KMS-11 (cell line): ENCODE measurements around the gene PRLR.

ENCODE experiments used
- H2AFZ ChIP-seq: fragments of 200-600 bp; sonication (generic); 2 replicates; pipeline ENCODE4 v1.6.1; 2016; ENCODE audit warnings: antibody characterized with exemption, mixed run types, low read depth
- H3K27ac ChIP-seq: fragments of 200-600 bp; sonication (generic); 2 replicates; pipeline ENCODE4 v1.6.1; 2016; ENCODE audit warnings: mild to moderate bottlenecking, mixed run types
- H3K27me3 ChIP-seq: fragments of 200-600 bp; sonication (generic); 2 replicates; pipeline ENCODE4 v1.6.1; 2017; ENCODE audit warnings: mild to moderate bottlenecking, low read depth, mixed run types, moderate library complexity; ENCODE audit not compliant: insufficient read depth
- H3K36me3 ChIP-seq: fragments of 200-600 bp; sonication (generic); 2 replicates; pipeline ENCODE4 v1.6.1; 2017; ENCODE audit warnings: mild to moderate bottlenecking, mixed run types; ENCODE audit not compliant: insufficient read depth
- H3K4me1 ChIP-seq: fragments of 200-600 bp; sonication (generic); 2 replicates; pipeline ENCODE4 v1.6.1; 2016; ENCODE audit warnings: mild to moderate bottlenecking, low read depth, mixed run types; ENCODE audit not compliant: poor library complexity, severe bottlenecking
- H3K4me2 ChIP-seq: fragments of 200-600 bp; sonication (generic); 2 replicates; pipeline ENCODE4 v1.7.0; 2016; ENCODE audit warnings: mild to moderate bottlenecking, mixed run types
- H3K4me3 ChIP-seq: fragments of 200-600 bp; sonication (generic); IDR thresholded peaks from 2 replicates; pipeline ENCODE4 v1.6.1; 2017; ENCODE audit warnings: low read depth, low read length, mixed read lengths; ENCODE audit not compliant: insufficient read depth
- H3K79me2 ChIP-seq: fragments of 200-600 bp; sonication (generic); 2 replicates; pipeline ENCODE4 v1.6.1; 2016; ENCODE audit warnings: low read depth, mixed run types; ENCODE audit not compliant: insufficient read depth
- H3K9ac ChIP-seq: fragments of 200-600 bp; sonication (generic); 2 replicates; pipeline ENCODE4 v1.6.1; 2016; ENCODE audit warnings: mild to moderate bottlenecking, mixed run types
- H4K20me1 ChIP-seq: fragments of 200-600 bp; sonication (generic); 2 replicates; pipeline ENCODE4 v1.6.1; 2016; ENCODE audit warnings: mild to moderate bottlenecking, mixed run types; ENCODE audit not compliant: insufficient read depth
- TF ChIP-seq, protein P1 (sequence below): fragments of 200-600 bp; sonication (generic); conservative IDR thresholded peaks from 2 replicates; pipeline ENCODE4 v1.6.1; 2017; ENCODE audit warnings: low read depth, mild to moderate bottlenecking, antibody characterized with exemption, low read length, moderate library complexity, mixed read lengths

The PRLR gene

GRCh38 chr5:35171991-35172390 is 58.3 kb downstream of the PRLR start:
- H3K36me3 ChIP-seq: no peaks in the 10 kb centered on the region
- H2AFZ ChIP-seq: no peak overlapping the region
- H3K27me3 ChIP-seq: no peaks in the 10 kb centered on the region
- H3K4me3 ChIP-seq: no peak overlapping the region
- H3K27ac ChIP-seq: no peak overlapping the region
- TF ChIP-seq, protein P1, sequence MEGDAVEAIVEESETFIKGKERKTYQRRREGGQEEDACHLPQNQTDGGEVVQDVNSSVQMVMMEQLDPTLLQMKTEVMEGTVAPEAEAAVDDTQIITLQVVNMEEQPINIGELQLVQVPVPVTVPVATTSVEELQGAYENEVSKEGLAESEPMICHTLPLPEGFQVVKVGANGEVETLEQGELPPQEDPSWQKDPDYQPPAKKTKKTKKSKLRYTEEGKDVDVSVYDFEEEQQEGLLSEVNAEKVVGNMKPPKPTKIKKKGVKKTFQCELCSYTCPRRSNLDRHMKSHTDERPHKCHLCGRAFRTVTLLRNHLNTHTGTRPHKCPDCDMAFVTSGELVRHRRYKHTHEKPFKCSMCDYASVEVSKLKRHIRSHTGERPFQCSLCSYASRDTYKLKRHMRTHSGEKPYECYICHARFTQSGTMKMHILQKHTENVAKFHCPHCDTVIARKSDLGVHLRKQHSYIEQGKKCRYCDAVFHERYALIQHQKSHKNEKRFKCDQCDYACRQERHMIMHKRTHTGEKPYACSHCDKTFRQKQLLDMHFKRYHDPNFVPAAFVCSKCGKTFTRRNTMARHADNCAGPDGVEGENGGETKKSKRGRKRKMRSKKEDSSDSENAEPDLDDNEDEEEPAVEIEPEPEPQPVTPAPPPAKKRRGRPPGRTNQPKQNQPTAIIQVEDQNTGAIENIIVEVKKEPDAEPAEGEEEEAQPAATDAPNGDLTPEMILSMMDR: no peak
- no peak overlapping the region for H3K4me2 ChIP-seq
- no peaks in the 10 kb centered on the region for H4K20me1 ChIP-seq
- H3K4me1 ChIP-seq: no peaks in the 10 kb centered on the region
- no peaks in the 10 kb centered on the region for H3K79me2 ChIP-seq
- no peak overlapping the region for H3K9ac ChIP-seq

- Histone ChIP-seq H3K9ac (no peak overlapping the region), H2AFZ (no peak overlapping the region), H3K27ac (no peak overlapping the region), H3K4me2 (no peak overlapping the region), H3K79me2 (no peaks in the 10 kb centered on the region), H4K20me1 (no peaks in the 10 kb centered on the region), H3K36me3 (no peaks in the 10 kb centered on the region), H3K27me3 (no peaks in the 10 kb centered on the region), H3K4me3 (no peak overlapping the region), H3K4me1 (no peaks in the 10 kb centered on the region)
- TF ChIP-seq, protein P1: no peak
These were observed 59.2 kb downstream of the PRLR start for GRCh38 chr5:35171078-35171477.

GRCh38 chr5:35166043-35166442 is 64.2 kb downstream of the PRLR start:
- no peak overlapping the region for H3K27ac ChIP-seq
- no peaks in the 10 kb centered on the region for H3K79me2 ChIP-seq

GRCh38 chr5:35164860-35165542 is 65.3 kb downstream of the PRLR start:
- no peaks in the 10 kb centered on the region for H3K27me3 ChIP-seq
- H4K20me1 ChIP-seq: no peaks in the 10 kb centered on the region
- H3K4me2 ChIP-seq: no peak overlapping the region
- H3K79me2 ChIP-seq: no peaks in the 10 kb centered on the region
- no peaks in the 10 kb centered on the region for H3K4me1 ChIP-seq
- no peak overlapping the region for H3K4me3 ChIP-seq
- H2AFZ ChIP-seq: no peak overlapping the region
- no peak overlapping the region for H3K9ac ChIP-seq
- H3K27ac ChIP-seq: no peak overlapping the region
- TF ChIP-seq, protein P1: no peak
- no peaks in the 10 kb centered on the region for H3K36me3 ChIP-seq

More at GRCh38 chr5:35166043-35166442, 64.2 kb downstream of the PRLR start:
- H3K4me1 ChIP-seq: no peaks in the 10 kb centered on the region
- H2AFZ ChIP-seq: no peak overlapping the region
- H3K9ac ChIP-seq: no peak overlapping the region
- no peaks in the 10 kb centered on the region for H4K20me1 ChIP-seq
- no peak overlapping the region for H3K4me2 ChIP-seq
- no peak overlapping the region for H3K4me3 ChIP-seq
- no peaks in the 10 kb centered on the region for H3K36me3 ChIP-seq
- TF ChIP-seq, protein P1: no peak
- H3K27me3 ChIP-seq: no peaks in the 10 kb centered on the region
